OCI-LY3 (cell line): ENCODE data around the gene HSPG2.

Source experiments
- H2AFZ ChIP-seq: fragments of 200-600, 300-600 bp; shearing (Covaris generic); 2 replicates; pipeline ENCODE4 v1.6.0; 2014; ENCODE audit warnings: antibody characterized with exemption, low read depth, low read length
- H3K27ac ChIP-seq: fragments of 200-600, 300-600 bp; sonication (generic); 2 replicates; pipeline ENCODE4 v1.5.1; 2014; ENCODE audit warnings: mild to moderate bottlenecking, low read length, moderate library complexity, mixed read lengths
- H3K27me3 ChIP-seq: fragments of 200-600, 300-600 bp; sonication (generic); 2 replicates; pipeline ENCODE4 v1.6.1; 2014; ENCODE audit warnings: low read depth, low read length, mixed read lengths
- H3K36me3 ChIP-seq: fragments of 200-600, 300-600 bp; sonication (generic); replicated peaks from 2 replicates; pipeline ENCODE3; 2014; ENCODE audit warnings: low read depth, low read length, mixed read lengths
- H3K4me1 ChIP-seq: fragments of 300-600, 200-600 bp; sonication (generic); 2 replicates; pipeline ENCODE4 v1.6.1; 2014; ENCODE audit warnings: low read length, mixed read lengths
- H3K4me2 ChIP-seq: fragments of 200-600, 300-600 bp; sonication (generic); 2 replicates; pipeline ENCODE4 v1.6.1; 2014; ENCODE audit warnings: low read length, mixed read lengths
- H3K4me3 ChIP-seq: fragments of 300-600, 200-600 bp; sonication (generic); 2 replicates; pipeline ENCODE4 v1.5.1; 2014; ENCODE audit warnings: antibody characterized with exemption, mild to moderate bottlenecking, low read length, moderate library complexity
- H3K79me2 ChIP-seq: fragments of 300-600, 200-600 bp; shearing (Covaris generic); 2 replicates; pipeline ENCODE4 v1.6.1; 2014; ENCODE audit warnings: mild to moderate bottlenecking, low read length, mixed read lengths
- H3K9ac ChIP-seq: fragments of 300-600, 200-600 bp; shearing (Covaris generic); 2 replicates; pipeline ENCODE4 v1.6.0; 2014; ENCODE audit warnings: mild to moderate bottlenecking, low read length, moderate library complexity
- H3K9me3 ChIP-seq: fragments of 200-600, 300-600 bp; shearing (Covaris generic); 2 replicates; pipeline ENCODE4 v1.6.1; 2014; ENCODE audit warnings: low read length, mixed read lengths; ENCODE audit not compliant: insufficient read depth
- H4K20me1 ChIP-seq: fragments of 200-600, 300-600 bp; sonication (generic); 2 replicates; pipeline ENCODE4 v1.6.1; 2016; ENCODE audit warnings: low read length, mixed read lengths; ENCODE audit not compliant: insufficient read depth
- CTCF ChIP-seq: fragments of 200-600, 300-600 bp; sonication (generic); IDR thresholded peaks from 2 replicates; pipeline ENCODE4 v1.5.1; 2014; ENCODE audit warnings: antibody characterized with exemption, low read length, low read depth
- EZH2phosphoT487 ChIP-seq: fragments of 200-600 bp; shearing (Covaris generic); IDR thresholded peaks from 2 replicates; pipeline ENCODE4 v1.6.1; 2018; ENCODE audit warnings: antibody characterized with exemption, mixed run types, low read depth

The HSPG2 gene

GRCh38 chr1:21956720-21957552, 19.8 kb upstream of the HSPG2 start:
- H3K27ac ChIP-seq = no peak overlapping the region

GRCh38 chr1:21955501-21956281, 18.6 kb upstream of the HSPG2 start:
- no peaks in the 10 kb centered on the region for H4K20me1 ChIP-seq
- no peak overlapping the region for H3K4me2 ChIP-seq
- H3K9ac ChIP-seq = no peak overlapping the region
- H3K79me2 ChIP-seq = no peaks in the 10 kb centered on the region
- H3K27ac ChIP-seq = no peak overlapping the region
- no peaks in the 10 kb centered on the region for H3K4me1 ChIP-seq
- no peak overlapping the region for H2AFZ ChIP-seq
- H3K36me3 ChIP-seq = no peaks in the 10 kb centered on the region
- no peaks in the 10 kb centered on the region for H3K9me3 ChIP-seq
- H3K27me3 ChIP-seq = no peaks in the 10 kb centered on the region
- no peak for TF ChIP-seq EZH2phosphoT487
- no peak overlapping the region for H3K4me3 ChIP-seq

More at GRCh38 chr1:21956720-21957552, 19.8 kb upstream of the HSPG2 start:
- TF ChIP-seq EZH2phosphoT487 = no peak
- TF ChIP-seq CTCF = no peak
- Histone ChIP-seq H3K4me3 (no peak overlapping the region), H3K79me2 (no peaks in the 10 kb centered on the region), H3K9me3 (no peaks in the 10 kb centered on the region), H3K36me3 (no peaks in the 10 kb centered on the region), H3K4me1 (no peaks in the 10 kb centered on the region), H4K20me1 (no peaks in the 10 kb centered on the region), H3K27me3 (no peaks in the 10 kb centered on the region), H3K4me2 (no peak overlapping the region), H2AFZ (no peak overlapping the region), H3K9ac (no peak overlapping the region)

GRCh38 chr1:21955058-21955457, 17.9 kb upstream of the HSPG2 start:
- no peaks in the 10 kb centered on the region for H4K20me1 ChIP-seq
- no peak overlapping the region for H3K4me2 ChIP-seq
- H3K4me3 ChIP-seq = no peak overlapping the region
- H3K9ac ChIP-seq = no peak overlapping the region
- H3K27ac ChIP-seq = no peak overlapping the region
- no peaks in the 10 kb centered on the region for H3K36me3 ChIP-seq
- no peaks in the 10 kb centered on the region for H3K79me2 ChIP-seq
- no peaks in the 10 kb centered on the region for H3K9me3 ChIP-seq
- H2AFZ ChIP-seq = no peak overlapping the region
- no peaks in the 10 kb centered on the region for H3K4me1 ChIP-seq
- H3K27me3 ChIP-seq = no peaks in the 10 kb centered on the region
- TF ChIP-seq EZH2phosphoT487 (no peak), CTCF (no peak)

- Histone ChIP-seq H3K4me1 (no peaks in the 10 kb centered on the region), H3K9me3 (no peaks in the 10 kb centered on the region), H3K4me3 (no peak overlapping the region), H4K20me1 (no peaks in the 10 kb centered on the region), H3K4me2 (no peak overlapping the region), H3K27ac (no peak overlapping the region), H3K27me3 (no peaks in the 10 kb centered on the region), H3K36me3 (no peaks in the 10 kb centered on the region), H2AFZ (no peak overlapping the region), H3K79me2 (no peaks in the 10 kb centered on the region), H3K9ac (no peak overlapping the region)
- TF ChIP-seq EZH2phosphoT487 (no peak), CTCF (no peak)
These were observed 15.8 kb upstream of the HSPG2 start for GRCh38 chr1:21952786-21953520.
